HFFc6 (cell line): Measurements from ENCODE around the gene ZNF580. TPM values are rescaled to one million over a fixed set of nuclear protein-coding genes. Genes with fewer than 3 reads are reported as not detected.

Source experiments
- DNase-seq: peaks from one replicate; pipeline ENCODE4 v3.0.0-alpha.2; 2018
- H3K27ac Mint-ChIP-seq: 2 replicates; pipeline ENCODE4 v1.8.0; 2020; ENCODE audit warnings: mild to moderate bottlenecking, mixed read lengths
- H3K27me3 Mint-ChIP-seq: 2 replicates; pipeline ENCODE4 v1.8.0; 2021; ENCODE audit warnings: mild to moderate bottlenecking, moderate library complexity, mixed read lengths; ENCODE audit not compliant: insufficient read depth
- H3K36me3 Mint-ChIP-seq: 2 replicates; pipeline ENCODE4 v1.8.0; 2021; ENCODE audit warnings: low read depth, mixed read lengths
- H3K4me1 Mint-ChIP-seq: 2 replicates; pipeline ENCODE4 v1.8.0; 2020; ENCODE audit warnings: low read depth, mixed read lengths
- H3K4me3 Mint-ChIP-seq: 2 replicates; pipeline ENCODE4 v1.8.0; 2020; ENCODE audit warnings: mild to moderate bottlenecking, moderate library complexity, mixed read lengths
- H3K9me3 Mint-ChIP-seq: 2 replicates; pipeline ENCODE4 v1.8.0; 2020; ENCODE audit warnings: mild to moderate bottlenecking, mixed read lengths
- CTCF ChIP-seq: fragments of 200-600 bp; sonication (generic); IDR thresholded peaks from 2 replicates; pipeline ENCODE4 v1.5.0; 2021; ENCODE audit warnings: antibody characterized with exemption, mild to moderate bottlenecking
- total RNA-seq, 6 experiments: library from RNA; stranded (reverse); fragmentation: NEBNext Ultra II Directional; extraction: Animal tissue kit (Norgen Biotek cat#: 25700); gene quantifications; 2 replicates in 1 of 6; 3 replicates in 5 of 6; pipeline ENCODE4 v1.2.3, GENCODE V29; 2021

Gene ZNF580
- total RNA-seq, 6 experiments from 2014 or later, result 51.0 to 60.5 (median 57.7) TPM

- peaks cover 1% of the 10 kb centered on the region for H3K27me3 Mint-ChIP-seq
- H3K36me3 Mint-ChIP-seq, result peaks cover 40% of the 10 kb centered on the region
- H3K4me1 Mint-ChIP-seq, result peaks cover 26% of the 10 kb centered on the region
- no peak for TF ChIP-seq CTCF
- H3K4me3 Mint-ChIP-seq, result peak within 1 kb of the TSS; percentile 98
- DNase-seq, result peak; percentile 74
- no peaks in the 10 kb centered on the region for H3K9me3 Mint-ChIP-seq
- peak within 1 kb of the TSS; percentile 99 for H3K27ac Mint-ChIP-seq
Observed at GRCh38 chr19:55599842-55600661, 40.8 kb upstream of the ZNF580 start, which contains the start of gene ZNF524. Gene ZNF524 (plus strand): TSS chr19:55600288. CDS start chr19:55602113, 1,825 bp downstream.

GRCh38 chr19:55600662-55601028, 40.2 kb upstream of the ZNF580 start:
- Mint-ChIP-seq H3K9me3 (no peaks in the 10 kb centered on the region), H3K27ac (peak overlapping the region; percentile 76), H3K4me3 (peak overlapping the region; percentile 84), H3K27me3 (peaks cover 1% of the 10 kb centered on the region), H3K4me1 (peaks cover 26% of the 10 kb centered on the region), H3K36me3 (peaks cover 34% of the 10 kb centered on the region)
- DNase-seq, result no peak
- TF ChIP-seq CTCF, result no peak

GRCh38 chr19:55601084-55601483, 39.7 kb upstream of the ZNF580 start:
- TF ChIP-seq CTCF, result no peak
- peak overlapping the region; percentile 76 for H3K27ac Mint-ChIP-seq

GRCh38 chr19:55602104-55603001, 38.4 kb upstream of the ZNF580 start:
- H3K27ac Mint-ChIP-seq, result no peak overlapping the region
- H3K4me1 Mint-ChIP-seq, result peaks cover 37% of the 10 kb centered on the region
- H3K4me3 Mint-ChIP-seq, result no peak overlapping the region
- H3K36me3 Mint-ChIP-seq, result peaks cover 25% of the 10 kb centered on the region
- DNase-seq, result no peak
- no peak for TF ChIP-seq CTCF
- H3K27me3 Mint-ChIP-seq, result peaks cover 1% of the 10 kb centered on the region
- no peaks in the 10 kb centered on the region for H3K9me3 Mint-ChIP-seq

More at GRCh38 chr19:55601084-55601483, 39.7 kb upstream of the ZNF580 start:
- Mint-ChIP-seq H3K36me3 (peaks cover 30% of the 10 kb centered on the region), H3K4me1 (peaks cover 26% of the 10 kb centered on the region), H3K9me3 (no peaks in the 10 kb centered on the region), H3K4me3 (peak overlapping the region; percentile 84), H3K27me3 (peaks cover 1% of the 10 kb centered on the region)
- DNase-seq, result no peak

GRCh38 chr19:55603115-55603514, 37.7 kb upstream of the ZNF580 start:
- peaks cover 1% of the 10 kb centered on the region for H3K27me3 Mint-ChIP-seq
- no peak for DNase-seq
- H3K27ac Mint-ChIP-seq, result peak overlapping the region; percentile 66; the same call in 1 of the 2 replicates
- no peak for TF ChIP-seq CTCF
- H3K4me1 Mint-ChIP-seq, result peaks cover 45% of the 10 kb centered on the region
- H3K4me3 Mint-ChIP-seq, result no peak overlapping the region
- H3K36me3 Mint-ChIP-seq, result peaks cover 28% of the 10 kb centered on the region
- no peaks in the 10 kb centered on the region for H3K9me3 Mint-ChIP-seq
